Lower lobe of right lung (tissue), 2 donors: ENCODE results near the gene PADI1. TPM values are rescaled to one million over a fixed set of nuclear protein-coding genes. Genes with fewer than 3 reads are reported as not detected.
A peak's percentile ranks its signal among the peaks of the same experiment; 100 is the strongest.

Experiments
- ATAC-seq, 2 donors: fragments of 200-7000 bp; cut with Tn5 transposase; one replicate each; pipeline ENCODE4 v1.9.1; 2020 to 2022; ENCODE audit warnings: mild to moderate bottlenecking in 2 of 2, moderate library complexity in 2 of 2
- DNase-seq: peaks from one replicate; pipeline ENCODE4 v3.0.0-alpha.2; 2020
- H3K27ac ChIP-seq: fragments of 200-600 bp; one replicate; pipeline ENCODE4 v1.8.0; 2022
- H3K27me3 ChIP-seq: fragments of 200-600 bp; one replicate; pipeline ENCODE4 v1.8.0; 2022; ENCODE audit warnings: low read depth
- H3K36me3 ChIP-seq: fragments of 200-600 bp; one replicate; pipeline ENCODE4 v1.8.0; 2022; ENCODE audit warnings: mild to moderate bottlenecking
- H3K4me1 ChIP-seq: fragments of 200-600 bp; one replicate; pipeline ENCODE4 v1.8.0; 2022
- H3K4me3 ChIP-seq: fragments of 200-600 bp; one replicate; pipeline ENCODE4 v1.8.0; 2022; ENCODE audit warnings: mild to moderate bottlenecking
- H3K9me3 ChIP-seq: fragments of 200-600 bp; one replicate; pipeline ENCODE4 v1.8.0; 2022
- intact Hi-C: fragments of 100-400 bp; cut with DNase I; formaldehyde crosslinking; loops from one replicate; pipeline ENCODE4 v1.11.0; 2022
- total RNA-seq: library from RNA; stranded (reverse); fragmentation: NEBNext Ultra II Directional; extraction: Animal tissue kit (Norgen Biotek cat#: 25700); gene quantifications from one replicate; pipeline ENCODE4 v1.2.1, GENCODE V29; 2021
- TF ChIP-seq, protein P1 (sequence below): fragments of 200-600 bp; IDR thresholded peaks from one replicate; pipeline ENCODE4 v1.8.0; 2022; ENCODE audit warnings: antibody characterized with exemption, mild to moderate bottlenecking
- donor health status: DM: no; HTN: yes; CAD: no; lungs with severe emphysema.

PADI1 gene
- total RNA-seq, 1 donor from 2014 or later = not detected

DNA sequence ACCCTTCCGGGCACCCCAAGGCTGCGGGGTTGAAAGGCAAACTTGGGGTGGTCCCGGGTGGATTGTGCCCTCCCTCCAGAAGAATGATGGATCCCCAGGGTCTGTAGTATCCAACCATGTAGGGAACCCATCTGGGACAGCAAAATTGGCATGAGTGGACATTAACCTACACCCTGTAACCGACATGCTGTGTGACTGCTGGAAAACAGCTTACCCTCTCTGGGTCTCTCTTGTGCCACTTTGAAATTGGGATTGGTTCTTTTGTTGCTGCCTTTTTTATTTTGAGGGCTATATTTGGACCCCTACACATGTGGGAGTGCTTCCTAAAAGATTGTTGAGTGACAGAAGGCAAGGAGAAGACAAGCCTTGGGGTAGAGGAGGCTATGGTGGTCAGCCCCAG is 19.5 kb downstream of the PADI1 start:
- DNase-seq (no peak), ATAC-seq (no peak)
- H3K27ac ChIP-seq = no peak overlapping the region
- peaks cover 5% of the 10 kb centered on the region for H3K27me3 ChIP-seq
- TF ChIP-seq, protein P1, sequence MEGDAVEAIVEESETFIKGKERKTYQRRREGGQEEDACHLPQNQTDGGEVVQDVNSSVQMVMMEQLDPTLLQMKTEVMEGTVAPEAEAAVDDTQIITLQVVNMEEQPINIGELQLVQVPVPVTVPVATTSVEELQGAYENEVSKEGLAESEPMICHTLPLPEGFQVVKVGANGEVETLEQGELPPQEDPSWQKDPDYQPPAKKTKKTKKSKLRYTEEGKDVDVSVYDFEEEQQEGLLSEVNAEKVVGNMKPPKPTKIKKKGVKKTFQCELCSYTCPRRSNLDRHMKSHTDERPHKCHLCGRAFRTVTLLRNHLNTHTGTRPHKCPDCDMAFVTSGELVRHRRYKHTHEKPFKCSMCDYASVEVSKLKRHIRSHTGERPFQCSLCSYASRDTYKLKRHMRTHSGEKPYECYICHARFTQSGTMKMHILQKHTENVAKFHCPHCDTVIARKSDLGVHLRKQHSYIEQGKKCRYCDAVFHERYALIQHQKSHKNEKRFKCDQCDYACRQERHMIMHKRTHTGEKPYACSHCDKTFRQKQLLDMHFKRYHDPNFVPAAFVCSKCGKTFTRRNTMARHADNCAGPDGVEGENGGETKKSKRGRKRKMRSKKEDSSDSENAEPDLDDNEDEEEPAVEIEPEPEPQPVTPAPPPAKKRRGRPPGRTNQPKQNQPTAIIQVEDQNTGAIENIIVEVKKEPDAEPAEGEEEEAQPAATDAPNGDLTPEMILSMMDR = no peak
- no peak overlapping the region for H3K4me3 ChIP-seq
- H3K4me1 ChIP-seq = no peaks in the 10 kb centered on the region
- H3K9me3 ChIP-seq = no peaks in the 10 kb centered on the region
- intact Hi-C loops = no loop called here
- H3K36me3 ChIP-seq = no peaks in the 10 kb centered on the region

GRCh38 chr1:17225140-17225539 is 20.2 kb downstream of the PADI1 start:
- H3K9me3 ChIP-seq = no peaks in the 10 kb centered on the region
- TF ChIP-seq, protein P1 = no peak
- no peaks in the 10 kb centered on the region for H3K36me3 ChIP-seq
- intact Hi-C loops = no loop called here
- H3K27ac ChIP-seq = no peak overlapping the region
- DNase-seq = no peak
- ATAC-seq = no peak
- peaks cover 5% of the 10 kb centered on the region for H3K27me3 ChIP-seq
- no peaks in the 10 kb centered on the region for H3K4me1 ChIP-seq
- H3K4me3 ChIP-seq = no peak overlapping the region

GRCh38 chr1:17227358-17227915 is 22.5 kb downstream of the PADI1 start:
- Histone ChIP-seq H3K4me1 (no peaks in the 10 kb centered on the region), H3K9me3 (no peaks in the 10 kb centered on the region), H3K36me3 (no peaks in the 10 kb centered on the region), H3K4me3 (no peak overlapping the region), H3K27me3 (peaks cover 6% of the 10 kb centered on the region), H3K27ac (no peak overlapping the region)
- DNase-seq (no peak), ATAC-seq (no peak)
- TF ChIP-seq, protein P1 = no peak
- intact Hi-C loops = no loop called here

DNA sequence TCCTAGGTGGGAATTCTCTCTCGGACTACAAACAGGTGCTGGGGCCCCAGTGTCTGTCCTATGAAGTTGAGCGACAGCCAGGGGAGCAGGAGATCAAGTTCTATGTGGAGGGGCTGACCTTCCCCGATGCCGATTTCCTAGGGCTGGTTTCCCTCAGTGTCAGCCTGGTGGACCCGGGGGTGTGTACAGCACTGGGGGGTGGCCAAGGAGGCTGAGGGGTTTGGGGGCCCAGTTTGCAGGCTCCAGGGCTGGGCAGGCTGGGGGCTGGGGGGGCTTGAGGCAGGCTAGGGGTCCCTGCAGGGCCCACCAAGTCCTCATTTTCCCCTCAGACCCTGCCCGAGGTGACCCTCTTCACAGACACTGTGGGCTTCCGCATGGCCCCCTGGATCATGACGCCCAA is 23.7 kb downstream of the PADI1 start:
- intact Hi-C loops = no loop called here
- no peak overlapping the region for H3K4me3 ChIP-seq
- DNase-seq (no peak), ATAC-seq (peak in 1 of 2 donors; percentile 12)
- peaks cover 6% of the 10 kb centered on the region for H3K27me3 ChIP-seq
- H3K36me3 ChIP-seq = no peaks in the 10 kb centered on the region
- H3K9me3 ChIP-seq = no peaks in the 10 kb centered on the region
- H3K27ac ChIP-seq = no peak overlapping the region
- peaks cover 6% of the 10 kb centered on the region for H3K4me1 ChIP-seq
- TF ChIP-seq, protein P1 = no peak

DNA sequence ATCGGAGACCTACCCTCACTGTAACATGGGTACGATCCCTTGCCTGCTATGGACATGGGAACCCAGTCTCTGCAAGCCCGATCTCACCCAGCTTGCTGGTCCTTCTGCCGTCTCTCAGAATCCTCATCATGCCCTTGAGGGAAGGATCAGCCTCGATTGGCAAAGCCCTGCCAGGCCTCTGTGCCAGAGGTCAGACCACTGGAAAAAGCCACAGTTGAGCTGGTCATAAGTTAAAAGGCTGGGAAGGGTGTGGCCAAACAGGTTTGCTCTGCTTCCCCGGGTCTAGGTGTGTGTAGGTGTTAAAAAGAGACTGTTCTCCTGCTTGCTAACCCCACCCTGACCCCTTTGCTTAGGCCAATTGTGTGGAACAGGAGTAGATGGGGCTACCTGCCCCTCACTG is 24.5 kb downstream of the PADI1 start:
- TF ChIP-seq, protein P1 = no peak
- Histone ChIP-seq H3K9me3 (no peaks in the 10 kb centered on the region), H3K4me3 (no peak overlapping the region), H3K4me1 (peaks cover 6% of the 10 kb centered on the region), H3K36me3 (no peaks in the 10 kb centered on the region), H3K27ac (no peak overlapping the region), H3K27me3 (peaks cover 6% of the 10 kb centered on the region)
- intact Hi-C loops = no loop called here
- no peak for ATAC-seq
- DNase-seq = no peak
